GM20000 (cell line): ENCODE measurements around the gene APBB3.

ENCODE experiments used
- DNase-seq: peaks from one replicate; pipeline ENCODE4 v3.0.0; 2012; ENCODE audit warnings: low spot score
- TF ChIP-seq, protein P1 (sequence below): IDR thresholded peaks from 2 replicates; pipeline ENCODE4 v1.5.1; 2012; ENCODE audit warnings: mild to moderate bottlenecking, control low read depth; ENCODE audit errors: extremely low read depth, missing control alignments

The APBB3 gene

GRCh38 chr5:140546851-140547507 lies 17.4 kb downstream of the APBB3 start:
- DNase-seq = no peak

DNA sequence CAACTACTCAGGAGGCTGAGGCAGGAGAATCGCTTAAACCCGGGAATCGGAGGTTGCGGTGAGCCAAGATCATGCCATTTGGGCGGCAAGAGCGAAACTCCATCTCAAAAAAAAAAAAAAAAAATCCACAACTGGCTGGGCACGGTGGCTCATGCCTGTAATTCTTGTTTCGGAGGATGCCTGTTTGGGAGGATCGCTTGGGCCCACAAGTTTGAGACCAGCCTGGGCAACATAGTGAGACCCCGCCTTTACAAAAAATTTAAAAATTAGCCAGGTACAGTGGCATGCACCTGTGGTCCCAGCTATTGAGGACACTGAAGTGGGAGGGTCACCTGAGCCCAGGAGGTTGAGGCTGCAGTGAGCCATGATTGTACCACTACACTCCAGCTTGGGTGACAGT lies 18.8 kb downstream of the APBB3 start:
- no peak for DNase-seq
- TF ChIP-seq, protein P1, sequence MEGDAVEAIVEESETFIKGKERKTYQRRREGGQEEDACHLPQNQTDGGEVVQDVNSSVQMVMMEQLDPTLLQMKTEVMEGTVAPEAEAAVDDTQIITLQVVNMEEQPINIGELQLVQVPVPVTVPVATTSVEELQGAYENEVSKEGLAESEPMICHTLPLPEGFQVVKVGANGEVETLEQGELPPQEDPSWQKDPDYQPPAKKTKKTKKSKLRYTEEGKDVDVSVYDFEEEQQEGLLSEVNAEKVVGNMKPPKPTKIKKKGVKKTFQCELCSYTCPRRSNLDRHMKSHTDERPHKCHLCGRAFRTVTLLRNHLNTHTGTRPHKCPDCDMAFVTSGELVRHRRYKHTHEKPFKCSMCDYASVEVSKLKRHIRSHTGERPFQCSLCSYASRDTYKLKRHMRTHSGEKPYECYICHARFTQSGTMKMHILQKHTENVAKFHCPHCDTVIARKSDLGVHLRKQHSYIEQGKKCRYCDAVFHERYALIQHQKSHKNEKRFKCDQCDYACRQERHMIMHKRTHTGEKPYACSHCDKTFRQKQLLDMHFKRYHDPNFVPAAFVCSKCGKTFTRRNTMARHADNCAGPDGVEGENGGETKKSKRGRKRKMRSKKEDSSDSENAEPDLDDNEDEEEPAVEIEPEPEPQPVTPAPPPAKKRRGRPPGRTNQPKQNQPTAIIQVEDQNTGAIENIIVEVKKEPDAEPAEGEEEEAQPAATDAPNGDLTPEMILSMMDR = no peak

More at GRCh38 chr5:140546851-140547507, 17.4 kb downstream of the APBB3 start:
- TF ChIP-seq, protein P1 = no peak

- TF ChIP-seq, protein P1 = no peak
- no peak for DNase-seq
Measured at GRCh38 chr5:140544986-140545385, 19.4 kb downstream of the APBB3 start.

DNA sequence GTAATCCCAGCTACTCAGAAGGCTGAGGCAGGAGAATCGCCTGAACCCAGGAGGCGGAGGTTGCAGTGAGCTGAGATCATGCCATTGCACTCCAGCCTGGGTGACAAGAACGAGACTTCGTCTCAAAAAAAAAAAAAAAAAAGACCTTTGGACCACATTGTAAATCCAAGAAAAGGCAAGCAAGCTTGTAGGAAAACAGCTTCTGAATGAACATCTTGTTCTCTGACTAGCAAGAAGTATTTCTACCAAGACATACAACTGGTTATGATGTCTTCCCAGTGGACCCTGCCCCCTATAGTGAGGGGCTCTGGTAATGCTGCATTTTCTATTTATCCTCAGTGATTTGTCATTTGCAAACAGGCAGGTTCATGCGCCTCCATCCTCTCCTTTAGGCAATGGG lies 21.4 kb downstream of the APBB3 start:
- no peak for DNase-seq
- TF ChIP-seq, protein P1 = no peak

- TF ChIP-seq, protein P1 = no peak
- DNase-seq = no peak
Measured at GRCh38 chr5:140540227-140540626, 24.2 kb downstream of the APBB3 start.

DNA sequence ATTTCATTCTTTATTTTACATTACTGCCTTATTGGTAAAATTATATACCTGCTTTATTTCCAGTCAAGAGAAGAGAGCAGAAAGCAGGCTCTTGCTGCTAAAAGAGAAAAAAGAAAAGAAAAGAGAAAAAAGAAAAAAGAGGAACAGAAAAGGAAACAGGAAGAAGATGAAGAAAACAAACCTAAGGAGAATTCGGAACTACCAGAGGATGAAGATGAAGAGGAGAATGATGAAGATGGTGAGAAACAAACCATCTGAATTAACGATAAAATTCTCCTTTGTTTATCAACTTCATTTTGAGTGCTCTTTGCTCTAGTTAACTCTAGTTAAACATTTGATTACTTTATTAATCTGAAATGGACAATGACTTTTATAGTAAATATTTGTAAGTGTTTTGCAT lies 40.4 kb downstream of the APBB3 start:
- TF ChIP-seq, protein P1 = no peak
- DNase-seq = no peak

- TF ChIP-seq, protein P1 = no peak
- no peak for DNase-seq
Measured at GRCh38 chr5:140513124-140513523, 51.3 kb downstream of the APBB3 start.
